ENCODE measurements around the gene SLC51B.

The SLC51B gene

DNA sequence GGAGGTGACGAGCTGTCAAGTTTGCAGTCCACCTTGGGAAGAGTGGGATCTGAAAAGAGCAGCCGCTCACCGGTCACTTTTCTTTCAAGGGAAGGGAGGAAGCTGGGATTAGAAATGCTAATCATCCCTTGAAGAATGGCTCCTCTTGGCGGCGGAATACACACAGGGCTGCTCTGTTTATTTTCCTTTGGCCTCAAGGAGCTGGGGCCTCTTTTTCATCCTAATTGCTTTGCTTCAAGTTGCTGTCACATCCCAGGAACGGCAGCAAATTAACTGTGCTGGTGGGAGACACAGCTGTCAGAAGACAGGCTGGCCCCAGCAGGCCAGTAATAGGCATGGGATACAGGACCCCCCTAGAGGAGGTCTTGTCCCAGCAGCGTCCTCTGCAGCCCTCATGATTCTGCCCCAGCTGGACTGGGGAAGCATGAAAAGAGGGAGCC, 38.1 kb downstream of the SLC51B start:
- no peak overlapping the region for H3K4me3 ChIP-seq (ENCODE audit: low read depth, low read length)
- no peak for TF ChIP-seq CTCF (IDR thresholded peaks at IDR 0.05; ENCODE audit: low read depth, low read length, missing control alignments)
- no peak for DNase-seq (ENCODE audit: low read depth)

GRCh38 chr15:65084500-65085206, 39.5 kb downstream of the SLC51B start:
- no peak for DNase-seq (ENCODE audit: low read depth)
- no peak for TF ChIP-seq CTCF (IDR thresholded peaks at IDR 0.05; ENCODE audit: low read depth, low read length, missing control alignments)
- no peak overlapping the region for H3K4me3 ChIP-seq (ENCODE audit: low read depth, low read length)

DNA sequence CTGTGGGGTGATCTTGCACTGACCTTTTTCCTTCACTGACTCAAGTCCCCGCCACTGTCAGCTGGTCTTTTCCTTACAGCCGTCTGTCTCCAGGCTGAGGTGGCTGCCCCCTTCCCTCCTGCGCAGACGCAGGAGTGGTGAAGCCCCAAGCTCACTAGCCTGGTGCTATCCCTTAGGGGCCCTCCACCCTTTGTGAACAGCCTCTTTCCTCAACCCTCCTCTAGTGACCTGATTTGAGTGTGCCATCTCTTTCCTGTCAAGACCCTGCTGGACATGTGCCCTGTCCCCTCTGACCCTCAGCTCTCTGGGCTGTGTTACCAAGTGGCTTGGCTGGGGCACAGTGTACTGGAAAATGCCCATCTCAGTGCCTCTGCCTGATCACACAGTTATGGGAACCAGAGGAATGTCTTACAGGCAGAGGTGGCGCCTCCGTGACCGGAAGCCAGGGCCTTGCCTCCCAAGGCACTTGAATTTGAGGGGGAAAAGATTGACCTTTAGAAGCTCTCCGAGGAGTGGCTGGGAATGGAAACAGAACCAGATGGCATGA, 40.1 kb downstream of the SLC51B start:
- no peak for DNase-seq (ENCODE audit: low read depth)
- no peak for TF ChIP-seq CTCF (IDR thresholded peaks at IDR 0.05; ENCODE audit: low read depth, low read length, missing control alignments)
- H3K4me3 ChIP-seq (ENCODE audit: low read depth, low read length) = no peak overlapping the region

- peak; percentile 59 for TF ChIP-seq CTCF (IDR thresholded peaks at IDR 0.05; ENCODE audit: low read depth, low read length, missing control alignments)
- no peak overlapping the region for H3K4me3 ChIP-seq (ENCODE audit: low read depth, low read length)
- DNase-seq (ENCODE audit: low read depth) = no peak
These were observed 40.9 kb downstream of the SLC51B start for GRCh38 chr15:65085990-65086679.

GRCh38 chr15:65086680-65087111, 41.5 kb downstream of the SLC51B start:
- TF ChIP-seq CTCF (IDR thresholded peaks at IDR 0.05; ENCODE audit: low read depth, low read length, missing control alignments) = peak; percentile 34
- H3K4me3 ChIP-seq (ENCODE audit: low read depth, low read length) = no peak overlapping the region
- DNase-seq (ENCODE audit: low read depth) = no peak

- TF ChIP-seq CTCF (IDR thresholded peaks at IDR 0.05; ENCODE audit: low read depth, low read length, missing control alignments) = no peak
- no peak for DNase-seq (ENCODE audit: low read depth)
- no peak overlapping the region for H3K4me3 ChIP-seq (ENCODE audit: low read depth, low read length)
These were observed 42.2 kb downstream of the SLC51B start for GRCh38 chr15:65087411-65087810.

All from GM12864 (cell line).